GM12878 (cell line): ENCODE measurements around the gene PLTP. TPM values are rescaled to one million over a fixed set of nuclear protein-coding genes. Genes with fewer than 3 reads are reported as not detected.

ENCODE experiments used
- ATAC-seq: fragments of 200-7000 bp; cut with Tn5 transposase; 3 replicates; pipeline ENCODE4 v1.9.1; 2020; ENCODE audit warnings: mild to moderate bottlenecking, moderate library complexity
- BruUV-seq: library from RNA; stranded (reverse); fragments of 400-500 nt; replicated peaks from 2 replicates; lab custom pipeline; 2021; lab: Mats Ljungman, UMichigan
- CTCF ChIA-PET: fragments of 300-600 bp; sonication (Branson Sonifier 250); formaldehyde crosslinking; extraction: SDS; loops from one replicate; lab custom pipeline; 2021; ENCODE audit warnings: inconsistent platforms; lab: Yijun Ruan, JAX
- POLR2A ChIA-PET: fragments of 350-600 bp; formaldehyde crosslinking; extraction: SDS; loops from one replicate; lab custom pipeline; 2021; ENCODE audit warnings: inconsistent platforms; lab: Charles Lee
- RAD21 ChIA-PET: fragments of 300-600 bp; sonication (Branson Sonifier 250); formaldehyde crosslinking; loops from one replicate; lab custom pipeline; 2023; ENCODE audit warnings: antibody characterized with exemption; ENCODE audit not compliant: unreplicated experiment; lab: Charles Lee
- SMC1A ChIA-PET: fragments of 300-600 bp; sonication (Branson Sonifier 250); formaldehyde crosslinking; loops from one replicate; lab custom pipeline; 2023; ENCODE audit not compliant: unreplicated experiment, uncharacterized antibody; lab: Charles Lee
- DNase-seq: peaks from one replicate; pipeline ENCODE4 v3.0.0-alpha.2; 2011; ENCODE audit warnings: low read depth, low spot score
- FAIRE-seq: peaks from 3 replicates; lab custom pipeline; 2011; peaks lifted over from hg19 to GRCh38; lab: Jason Lieb, UNC
- H2AFZ ChIP-seq: 2 replicates; pipeline ENCODE4 v1.6.0; 2011; ENCODE audit warnings: low read depth, low read length, control low read depth; ENCODE audit not compliant: control insufficient read depth
- H3K27ac ChIP-seq: 2 replicates; pipeline ENCODE4 v1.5.1; 2011; ENCODE audit warnings: control low read depth; ENCODE audit not compliant: control insufficient read depth, insufficient read depth
- H3K27me3 ChIP-seq, 2 experiments: replicated peaks in 1 of 2; 2 replicates each; pipeline versions ENCODE4 v1.6.0 to v1.6.1; 2011; ENCODE audit warnings: low read length in 1 of 2; ENCODE audit not compliant: control insufficient read depth in 2 of 2, insufficient read depth in 2 of 2
- H3K36me3 ChIP-seq, 2 experiments: 2 replicates each; pipeline ENCODE4 v1.5.1; 2011; ENCODE audit warnings: low read length in 1 of 2; ENCODE audit not compliant: control insufficient read depth in 2 of 2, insufficient read depth in 2 of 2
- H3K4me1 ChIP-seq: 2 replicates; pipeline ENCODE4 v1.6.1; 2011; ENCODE audit warnings: mild to moderate bottlenecking, low read length, moderate library complexity, mixed read lengths; ENCODE audit not compliant: control insufficient read depth, insufficient read depth
- H3K4me2 ChIP-seq: 2 replicates; pipeline ENCODE4 v1.6.0; 2011; ENCODE audit warnings: control low read depth; ENCODE audit not compliant: control insufficient read depth, insufficient read depth
- H3K4me3 ChIP-seq: fragments of 200-600 bp; sonication (generic); 2 replicates; pipeline ENCODE4 v1.5.1; 2016
- H3K79me2 ChIP-seq: 2 replicates; pipeline ENCODE4 v1.6.0; 2011; ENCODE audit warnings: low read length; ENCODE audit not compliant: control insufficient read depth, insufficient read depth
- H3K9ac ChIP-seq: 2 replicates; pipeline ENCODE4 v1.8.0; 2011; ENCODE audit warnings: low read length, control low read depth, mixed read lengths; ENCODE audit not compliant: control insufficient read depth, insufficient read depth
- H3K9me3 ChIP-seq: replicated peaks from 3 replicates; pipeline ENCODE4 v1.5.1; 2011; ENCODE audit warnings: mild to moderate bottlenecking, low read length; ENCODE audit not compliant: control insufficient read depth, insufficient read depth
- H4K20me1 ChIP-seq: 2 replicates; pipeline ENCODE4 v1.6.0; 2011; ENCODE audit not compliant: control insufficient read depth, insufficient read depth
- ATF3 ChIP-seq: IDR thresholded peaks from 2 replicates; pipeline ENCODE4 v1.6.1; 2011; ENCODE audit warnings: low read depth, mild to moderate bottlenecking, low read length, moderate library complexity, borderline replicate concordance; ENCODE audit errors: extremely low read depth
- ATF7 ChIP-seq: fragments of 450-650 bp; IDR thresholded peaks from 2 replicates; pipeline ENCODE4 v1.6.1; 2016; ENCODE audit warnings: low read depth, mild to moderate bottlenecking
- CREM ChIP-seq: IDR thresholded peaks from 2 replicates; pipeline ENCODE4 v1.6.1; 2014; ENCODE audit warnings: antibody characterized with exemption, low read depth
- LARP7 ChIP-seq: fragments of 450-650 bp; IDR thresholded peaks from 2 replicates; pipeline ENCODE4 v1.6.1; 2017; ENCODE audit warnings: mild to moderate bottlenecking
- NBN ChIP-seq: fragments of 450-650 bp; IDR thresholded peaks from 2 replicates; pipeline ENCODE4 v1.6.1; 2016
- NFIC ChIP-seq: IDR thresholded peaks from 2 replicates; pipeline ENCODE4 v1.6.1; 2012; ENCODE audit warnings: low read depth, mild to moderate bottlenecking, inconsistent platforms, low read length, moderate library complexity
- RFX5 ChIP-seq: IDR thresholded peaks from 2 replicates; pipeline ENCODE4 v1.6.1; 2011; ENCODE audit warnings: low read depth, low read length, improper control_type of control experiment
- SRF ChIP-seq, 2 experiments: IDR thresholded peaks; 2 replicates each; pipeline ENCODE4 v1.6.1; 2011; ENCODE audit warnings: low read depth in 2 of 2, low read length in 2 of 2, mild to moderate bottlenecking in 1 of 2, moderate library complexity in 1 of 2
- ZNF384 ChIP-seq: IDR thresholded peaks from 2 replicates; pipeline ENCODE4 v1.6.1; 2012; ENCODE audit warnings: low read depth, mild to moderate bottlenecking, low read length, improper control_type of control experiment, borderline replicate concordance
- WGBS: methylation state at CpG from one replicate; pipeline ENCODE4 v1.1.6; 2016; ENCODE audit warnings: low lambda C conversion rate; ENCODE audit not compliant: insufficient replicate concordance, insufficient coverage; ENCODE audit errors: missing lambda C conversion rate; 5-methylcytosine and 5-hydroxymethylcytosine counted together
- in situ Hi-C: fragments of 300-500 bp; cut with MboI; formaldehyde crosslinking; loops from 9 replicates; pipeline ENCODE4 v1.14.3; 2018; ENCODE audit warnings: mixed read lengths
- intact Hi-C: fragments of 100-400 bp; cut with micrococcal nuclease; formaldehyde crosslinking; loops from one replicate; pipeline ENCODE4 v1.14.2; 2022; ENCODE audit not compliant: unreplicated experiment
- polyA plus RNA-seq, 11 experiments: library from polyadenylated mRNA; depleted of rRNA in 4 of 11; unstranded in 6 of 11; stranded (reverse) in 5 of 11; fragments of >200 nt; fragmentation: Nextera tagmentation in 4 of 11; fragmentation: Illumina TruSeq in 1 of 11; extraction: Ambion mirVana in 4 of 11; extraction: Trizol in 1 of 11; gene quantifications; 1 replicate in 1 of 11; 2 replicates in 10 of 11; pipeline versions ENCODE4 v1.2.1 to v1.2.3, GENCODE V29; 2011 to 2016; ENCODE audit warnings: inconsistent platforms in 2 of 11, missing spikeins in 2 of 11, low read depth in 1 of 11
- total RNA-seq, 4 experiments: library from RNA; depleted of rRNA in 3 of 4; stranded (reverse); fragments of >200 nt in 3 of 4; fragmentation: Illumina TruSeq in 1 of 4; extraction: Trizol in 1 of 4; gene quantifications; 2 replicates each; pipeline versions ENCODE4 v1.2.1 to v1.2.3, GENCODE V29; 2013 to 2021
- TF ChIP-seq, protein P1 (sequence below): IDR thresholded peaks from 2 replicates; pipeline ENCODE4 v1.6.1; 2011; ENCODE audit warnings: low read depth, low read length, improper control_type of control experiment, borderline replicate concordance
- TF ChIP-seq, protein P2 (sequence below): fragments of 450-650 bp; IDR thresholded peaks from 2 replicates; pipeline ENCODE4 v1.6.1; 2016; ENCODE audit warnings: mild to moderate bottlenecking

PLTP gene
- total and polyA plus RNA-seq, 10 of the 15 experiments (the other 5 are each of a cell fraction or from before 2014, with no cell fraction given): 1.6 to 17.0 (median 7.6) TPM

GRCh38 chr20:45912344-45912682 lies 358 bp upstream of the PLTP start:
- H3K79me2 ChIP-seq: no peaks in the 10 kb centered on the region
- in situ Hi-C loops: no loop called here
- H3K36me3 ChIP-seq: no peaks in the 10 kb centered on the region
- no peak for DNase-seq
- no peaks in the 10 kb centered on the region for H3K9me3 ChIP-seq
- H3K4me3 ChIP-seq: peak overlapping the region; percentile 77; the same call in 1 of the 2 replicates
- WGBS: 13% methylated on average over 4 of the region's 4 CpGs
- H3K27me3 ChIP-seq: no peaks in the 10 kb centered on the region
- TF ChIP-seq, protein P1, sequence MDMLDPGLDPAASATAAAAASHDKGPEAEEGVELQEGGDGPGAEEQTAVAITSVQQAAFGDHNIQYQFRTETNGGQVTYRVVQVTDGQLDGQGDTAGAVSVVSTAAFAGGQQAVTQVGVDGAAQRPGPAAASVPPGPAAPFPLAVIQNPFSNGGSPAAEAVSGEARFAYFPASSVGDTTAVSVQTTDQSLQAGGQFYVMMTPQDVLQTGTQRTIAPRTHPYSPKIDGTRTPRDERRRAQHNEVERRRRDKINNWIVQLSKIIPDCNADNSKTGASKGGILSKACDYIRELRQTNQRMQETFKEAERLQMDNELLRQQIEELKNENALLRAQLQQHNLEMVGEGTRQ: no peak
- TF ChIP-seq, all 136 proteins: peak for 0
- POLR2A ChIA-PET: interaction anchor here (0.7 to 3.9 kb wide), 2 partner anchors 22 to 48 kb away, joined by 3 to 32 read pairs; partner anchors contain the start of gene PCIF1
- Histone ChIP-seq H3K9ac (peak overlapping the region; percentile 26), H2AFZ (peak overlapping the region; percentile 90), H3K4me2 (peak overlapping the region; percentile 99), H3K27ac (no peak overlapping the region), H4K20me1 (no peaks in the 10 kb centered on the region), H3K4me1 (peaks cover 15% of the 10 kb centered on the region)
- FAIRE-seq (no peak), ATAC-seq (no peak)
- CTCF ChIA-PET: no interaction called here
- BruUV-seq: no TSS peak
- RAD21 ChIA-PET: interaction anchor here (0.6 kb wide), 1 partner anchor 1438 kb away, joined by 3 read pairs; no protein-coding TSS in a partner anchor
- SMC1A ChIA-PET: interaction anchor here (1.1 to 3.5 kb wide), 2 partner anchors 20 to 49 kb away, joined by 3 to 12 read pairs; partner anchors contain the start of genes CTSA and NEURL2
- intact Hi-C loops: no loop called here

- Histone ChIP-seq H3K36me3 (no peaks in the 10 kb centered on the region), H3K27ac (peak overlapping the region; percentile 61; the same call in 1 of the 2 replicates), H3K4me2 (peak overlapping the region; percentile 99), H3K9me3 (no peaks in the 10 kb centered on the region), H3K9ac (peak overlapping the region; percentile 64), H3K79me2 (no peaks in the 10 kb centered on the region), H3K4me3 (peak overlapping the region; percentile 77), H3K27me3 (no peaks in the 10 kb centered on the region), H4K20me1 (no peaks in the 10 kb centered on the region), H3K4me1 (peaks cover 15% of the 10 kb centered on the region), H2AFZ (peak overlapping the region; percentile 90)
- ChIA-PET CTCF (interaction anchor here (1.1 to 3.1 kb wide), 4 partner anchors 18 to 59 kb away, joined by 3 to 19 read pairs (median 6); partner anchors contain the start of genes CTSA, NEURL2 and PCIF1), SMC1A (interaction anchor here (1.0 to 3.5 kb wide), 3 partner anchors 19 to 60 kb away, joined by 3 to 12 read pairs (median 8); partner anchors contain the start of genes CTSA and NEURL2), RAD21 (interaction anchor here (1.1 to 2.0 kb wide), 3 partner anchors 20 to 60 kb away, joined by 3 to 13 read pairs (median 4); partner anchors contain the start of genes CTSA and NEURL2), POLR2A (interaction anchor here (0.6 to 3.9 kb wide), 8 partner anchors 9 to 1529 kb away, joined by 3 to 32 read pairs (median 4); partner anchors contain the start of genes CTSA, NEURL2 and PCIF1)
- ATAC-seq (peak; percentile 96), FAIRE-seq (peak; percentile 99), DNase-seq (peak; percentile 99)
- no TSS peak for BruUV-seq
- intact Hi-C loops (loop anchor here (1.0 kb wide), 1 partner anchor 20 kb away; the partner anchor contains the start of genes CTSA and NEURL2), in situ Hi-C loops (no loop called here)
- WGBS: under 1% methylated on average over 42 of the region's 43 CpGs
- TF ChIP-seq CREM (peak; percentile 8; the same call in 1 of the 2 replicates), ATF3 (no peak), ATF7 (peak; percentile 74), NBN (peak; percentile 68; the same call in 1 of the 2 replicates), RFX5 (0 out of 2 replicates have a peak, but pooled peaks have one; percentile 52), NFIC (no peak), ZNF384 (0 out of 2 replicates have a peak, but pooled peaks have one; percentile 29), SRF (IDR thresholded peaks at IDR 0.05; ENCODE audit: low read depth in 2 of 2, low read length in 2 of 2) (peak in 1 of 2 experiments; percentile 55; a peak in 1 of 4 replicates), LARP7 (peak; percentile 22; the same call in 1 of the 2 replicates)
- TF ChIP-seq, protein P2, sequence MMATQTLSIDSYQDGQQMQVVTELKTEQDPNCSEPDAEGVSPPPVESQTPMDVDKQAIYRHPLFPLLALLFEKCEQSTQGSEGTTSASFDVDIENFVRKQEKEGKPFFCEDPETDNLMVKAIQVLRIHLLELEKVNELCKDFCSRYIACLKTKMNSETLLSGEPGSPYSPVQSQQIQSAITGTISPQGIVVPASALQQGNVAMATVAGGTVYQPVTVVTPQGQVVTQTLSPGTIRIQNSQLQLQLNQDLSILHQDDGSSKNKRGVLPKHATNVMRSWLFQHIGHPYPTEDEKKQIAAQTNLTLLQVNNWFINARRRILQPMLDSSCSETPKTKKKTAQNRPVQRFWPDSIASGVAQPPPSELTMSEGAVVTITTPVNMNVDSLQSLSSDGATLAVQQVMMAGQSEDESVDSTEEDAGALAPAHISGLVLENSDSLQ: peak; percentile 84
Observed at GRCh38 chr20:45910670-45911485, 1.1 kb downstream of the PLTP start.
